ENCODE results near the gene EDDM13.

DNA sequence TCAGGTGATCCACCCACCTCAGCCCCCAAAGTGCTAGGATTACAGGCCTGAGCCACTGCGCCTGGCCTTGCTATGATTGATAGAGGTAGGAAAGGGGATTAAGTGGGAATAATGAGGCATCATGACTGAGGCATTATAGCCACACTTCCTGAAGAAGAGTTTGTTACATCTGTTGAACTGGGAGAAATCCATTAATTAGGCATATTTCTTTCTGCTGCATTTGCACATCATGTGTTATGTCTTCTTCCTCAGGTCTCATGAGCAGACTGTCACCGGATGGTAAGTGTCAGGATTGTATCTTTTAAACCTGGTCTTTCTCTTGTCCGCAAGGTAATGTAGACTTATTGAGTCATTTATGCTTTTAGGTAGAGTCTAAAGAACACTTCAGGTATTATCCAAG is 12.2 kb downstream of the EDDM13 start:
- TF ChIP-seq, protein P1, sequence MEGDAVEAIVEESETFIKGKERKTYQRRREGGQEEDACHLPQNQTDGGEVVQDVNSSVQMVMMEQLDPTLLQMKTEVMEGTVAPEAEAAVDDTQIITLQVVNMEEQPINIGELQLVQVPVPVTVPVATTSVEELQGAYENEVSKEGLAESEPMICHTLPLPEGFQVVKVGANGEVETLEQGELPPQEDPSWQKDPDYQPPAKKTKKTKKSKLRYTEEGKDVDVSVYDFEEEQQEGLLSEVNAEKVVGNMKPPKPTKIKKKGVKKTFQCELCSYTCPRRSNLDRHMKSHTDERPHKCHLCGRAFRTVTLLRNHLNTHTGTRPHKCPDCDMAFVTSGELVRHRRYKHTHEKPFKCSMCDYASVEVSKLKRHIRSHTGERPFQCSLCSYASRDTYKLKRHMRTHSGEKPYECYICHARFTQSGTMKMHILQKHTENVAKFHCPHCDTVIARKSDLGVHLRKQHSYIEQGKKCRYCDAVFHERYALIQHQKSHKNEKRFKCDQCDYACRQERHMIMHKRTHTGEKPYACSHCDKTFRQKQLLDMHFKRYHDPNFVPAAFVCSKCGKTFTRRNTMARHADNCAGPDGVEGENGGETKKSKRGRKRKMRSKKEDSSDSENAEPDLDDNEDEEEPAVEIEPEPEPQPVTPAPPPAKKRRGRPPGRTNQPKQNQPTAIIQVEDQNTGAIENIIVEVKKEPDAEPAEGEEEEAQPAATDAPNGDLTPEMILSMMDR (IDR thresholded peaks at IDR 0.05), result no peak
- TF ChIP-seq POLR2AphosphoS5 (IDR thresholded peaks at IDR 0.05), result no peak
- TF ChIP-seq EP300 (IDR thresholded peaks at IDR 0.05), result no peak
